Measurements from ENCODE around the gene SNX13.
"Not testable (repeated sequence)": the region's sequence is repeated elsewhere in the genome, so short reads cannot be mapped to it uniquely, and the experiment has no call there.

The SNX13 gene

GRCh38 chr7:17915168-17915567, 25.1 kb downstream of the SNX13 start:
- H3K27ac ChIP-seq (ENCODE audit: insufficient read depth in 1 of 2, low read depth in 1 of 2, low read length in 2 of 2, poor library complexity in 1 of 2, severe bottlenecking in 2 of 2), result no peak overlapping the region
- no peaks in the 10 kb centered on the region for H3K27me3 ChIP-seq (replicated peaks in 2 of 5; ENCODE audit: control insufficient read depth in 4 of 5, insufficient read depth in 5 of 5, low read length in 4 of 5)
- no peaks in the 10 kb centered on the region for H3K4me1 ChIP-seq (ENCODE audit: control extremely low read depth in 1 of 4, control insufficient read depth in 4 of 4, insufficient read depth in 4 of 4, low read length in 3 of 4)
- H3K9me3 ChIP-seq (ENCODE audit: control extremely low read depth in 1 of 5, control insufficient read depth in 4 of 5, insufficient read depth in 2 of 5, low read depth in 1 of 5, low read length in 4 of 5), result peaks cover 4 to 19% (median 6%) of the 10 kb centered on the region in 5 experiments
- CTCF ChIA-PET, result no interaction called here
- peaks cover 0 to 8% (median under 1%) of the 10 kb centered on the region in 4 experiments for H3K36me3 ChIP-seq (ENCODE audit: control insufficient read depth in 4 of 4, insufficient read depth in 4 of 4, low read length in 3 of 4)
- 78% methylated on average over 5 of the region's 6 CpGs for WGBS (ENCODE audit: insufficient coverage)
- H3K4me3 ChIP-seq (ENCODE audit: control insufficient read depth in 1 of 7, extremely low read depth in 1 of 7, insufficient read depth in 4 of 7, low read depth in 2 of 7, low read length in 6 of 7), result no peak overlapping the region
- DNase-seq, result no peak
- POLR2A ChIA-PET, result no interaction called here

DNA sequence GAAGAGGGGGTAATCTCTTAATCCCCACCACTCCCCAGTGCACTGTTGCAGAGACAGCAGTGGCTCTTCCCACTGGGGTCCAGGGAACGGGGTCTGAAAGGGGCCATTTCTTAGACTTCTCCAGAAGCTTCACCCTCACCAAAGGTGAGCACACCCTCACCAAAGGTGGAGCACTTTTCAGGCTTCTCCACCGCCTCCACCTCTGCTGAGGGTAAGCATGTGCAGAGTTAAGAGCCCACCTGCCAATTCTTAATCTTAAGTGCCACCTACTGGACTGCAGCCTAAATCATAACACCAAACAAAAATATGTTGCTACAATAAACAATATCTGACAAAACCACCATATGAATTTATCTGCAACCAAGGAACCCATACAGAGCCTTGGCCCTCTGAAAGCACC, 27.0 kb downstream of the SNX13 start:
- Histone ChIP-seq H3K27me3 (replicated peaks in 2 of 5; ENCODE audit: control insufficient read depth in 4 of 5, insufficient read depth in 5 of 5, low read length in 4 of 5) (no peaks in the 10 kb centered on the region), H3K4me1 (ENCODE audit: control extremely low read depth in 1 of 4, control insufficient read depth in 4 of 4, insufficient read depth in 4 of 4, low read length in 3 of 4) (no peaks in the 10 kb centered on the region), H3K9me3 (ENCODE audit: control extremely low read depth in 1 of 5, control insufficient read depth in 4 of 5, insufficient read depth in 2 of 5, low read depth in 1 of 5, low read length in 4 of 5) (peaks cover 4 to 20% (median 7%) of the 10 kb centered on the region in 5 experiments), H3K27ac (ENCODE audit: insufficient read depth in 1 of 2, low read depth in 1 of 2, low read length in 2 of 2, poor library complexity in 1 of 2, severe bottlenecking in 2 of 2) (no peak overlapping the region), H3K4me3 (ENCODE audit: control insufficient read depth in 1 of 7, extremely low read depth in 1 of 7, insufficient read depth in 4 of 7, low read depth in 2 of 7, low read length in 6 of 7) (no peak overlapping the region), H3K36me3 (ENCODE audit: control insufficient read depth in 4 of 4, insufficient read depth in 4 of 4, low read length in 3 of 4) (peaks cover 0 to 8% (median under 1%) of the 10 kb centered on the region in 4 experiments)
- WGBS (ENCODE audit: insufficient coverage), result 83% methylated on average over 1 of the region's 2 CpGs
- no peak for DNase-seq
- CTCF ChIA-PET, result no interaction called here
- POLR2A ChIA-PET, result no interaction called here

DNA sequence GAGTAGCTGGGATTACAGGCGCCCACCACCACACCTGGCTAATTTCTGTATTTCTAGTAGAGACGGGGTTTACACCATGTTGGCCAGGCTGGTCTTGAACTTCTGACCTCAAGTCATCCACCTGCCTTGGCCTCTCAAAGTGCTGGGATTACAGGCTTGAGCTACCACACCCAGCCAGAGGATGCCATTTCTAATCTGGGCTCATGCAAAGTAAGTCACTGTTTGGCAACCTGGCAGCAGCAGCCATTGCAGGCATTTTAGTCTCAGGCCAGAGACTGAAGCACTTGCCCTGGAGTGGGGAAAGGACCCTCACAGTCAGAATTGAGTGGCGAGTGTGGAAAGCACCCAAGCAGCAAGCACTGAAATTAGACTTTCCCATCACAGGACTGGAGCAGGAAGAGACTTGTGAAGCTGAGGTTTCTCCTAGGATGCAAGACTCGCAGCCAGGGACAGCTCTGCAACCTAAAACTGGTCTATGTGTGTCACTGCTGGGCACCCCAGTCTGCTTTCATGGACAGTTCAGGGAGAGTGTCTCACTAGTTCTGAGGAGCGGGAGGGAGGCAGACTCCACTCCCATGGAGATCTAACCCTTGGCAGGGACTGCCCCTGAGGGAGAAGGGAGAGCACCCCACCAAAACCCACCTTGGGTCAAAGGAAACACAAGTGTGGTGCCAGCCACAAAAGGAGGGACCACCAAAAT, 27.6 kb downstream of the SNX13 start:
- ChIA-PET CTCF (interaction anchor here (1.0 kb wide), 1 partner anchor 113 kb away, joined by 4 read pairs; no protein-coding TSS in a partner anchor), POLR2A (interaction anchor here (0.6 kb wide), 1 partner anchor 23 kb away, joined by 3 read pairs; no protein-coding TSS in a partner anchor)
- Histone ChIP-seq H3K4me3 (ENCODE audit: control insufficient read depth in 1 of 7, extremely low read depth in 1 of 7, insufficient read depth in 4 of 7, low read depth in 2 of 7, low read length in 6 of 7) (no peak overlapping the region), H3K4me1 (ENCODE audit: control extremely low read depth in 1 of 4, control insufficient read depth in 4 of 4, insufficient read depth in 4 of 4, low read length in 3 of 4) (no peaks in the 10 kb centered on the region), H3K27me3 (replicated peaks in 2 of 5; ENCODE audit: control insufficient read depth in 4 of 5, insufficient read depth in 5 of 5, low read length in 4 of 5) (no peaks in the 10 kb centered on the region), H3K36me3 (ENCODE audit: control insufficient read depth in 4 of 4, insufficient read depth in 4 of 4, low read length in 3 of 4) (peaks cover 0 to 8% (median under 1%) of the 10 kb centered on the region in 4 experiments), H3K9me3 (ENCODE audit: control extremely low read depth in 1 of 5, control insufficient read depth in 4 of 5, insufficient read depth in 2 of 5, low read depth in 1 of 5, low read length in 4 of 5) (peaks cover 4 to 19% (median 7%) of the 10 kb centered on the region in 5 experiments), H3K27ac (ENCODE audit: insufficient read depth in 1 of 2, low read depth in 1 of 2, low read length in 2 of 2, poor library complexity in 1 of 2, severe bottlenecking in 2 of 2) (no peak overlapping the region)
- DNase-seq, result no peak
- WGBS (ENCODE audit: insufficient coverage), result 75% methylated on average over 4 of the region's 5 CpGs

DNA sequence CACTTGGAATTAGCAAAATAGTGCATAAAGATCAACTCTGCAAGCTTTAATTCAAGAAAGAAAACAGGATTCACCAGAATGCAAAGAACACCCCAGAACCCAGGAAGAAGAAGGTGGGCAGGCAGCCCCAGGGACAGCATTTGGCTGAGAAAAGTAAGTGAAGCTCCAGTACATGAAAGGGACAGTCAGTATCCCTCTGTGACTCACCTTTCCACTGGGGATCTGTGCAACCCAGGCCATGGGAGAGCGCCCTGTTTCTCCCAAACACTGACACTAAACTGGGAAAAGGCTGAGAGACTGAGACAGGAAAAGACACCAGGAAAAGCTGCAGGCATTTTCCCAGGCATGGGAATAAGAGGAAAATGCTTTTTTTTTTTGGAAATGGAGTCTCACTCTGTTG, 28.2 kb downstream of the SNX13 start:
- WGBS (ENCODE audit: insufficient coverage), result 0% methylated on average over 1 of the region's 1 CpG

GRCh38 chr7:17910377-17910776, 29.9 kb downstream of the SNX13 start:
- H3K27me3 ChIP-seq (replicated peaks in 2 of 5; ENCODE audit: control insufficient read depth in 4 of 5, insufficient read depth in 5 of 5, low read length in 4 of 5), result no peaks in the 10 kb centered on the region
- CTCF ChIA-PET, result no interaction called here

More for the DNA sequence above, 28.2 kb downstream of the SNX13 start:
- Histone ChIP-seq H3K36me3 (ENCODE audit: control insufficient read depth in 4 of 4, insufficient read depth in 4 of 4, low read length in 3 of 4) (peaks cover 0 to 8% (median 2%) of the 10 kb centered on the region in 4 experiments), H3K27me3 (replicated peaks in 2 of 5; ENCODE audit: control insufficient read depth in 4 of 5, insufficient read depth in 5 of 5, low read length in 4 of 5) (no peaks in the 10 kb centered on the region), H3K9me3 (ENCODE audit: control extremely low read depth in 1 of 5, control insufficient read depth in 4 of 5, insufficient read depth in 2 of 5, low read depth in 1 of 5, low read length in 4 of 5) (peaks cover 2 to 12% (median 4%) of the 10 kb centered on the region in 5 experiments), H3K4me1 (ENCODE audit: control extremely low read depth in 1 of 4, control insufficient read depth in 4 of 4, insufficient read depth in 4 of 4, low read length in 3 of 4) (no peaks in the 10 kb centered on the region), H3K4me3 (ENCODE audit: control insufficient read depth in 1 of 7, extremely low read depth in 1 of 7, insufficient read depth in 4 of 7, low read depth in 2 of 7, low read length in 6 of 7) (no peak overlapping the region), H3K27ac (ENCODE audit: insufficient read depth in 1 of 2, low read depth in 1 of 2, low read length in 2 of 2, poor library complexity in 1 of 2, severe bottlenecking in 2 of 2) (no peak overlapping the region)
- CTCF ChIA-PET, result interaction anchor here (1.0 kb wide), 1 partner anchor 114 kb away, joined by 4 read pairs; no protein-coding TSS in a partner anchor
- no peak for DNase-seq
- POLR2A ChIA-PET, result interaction anchor here (0.6 kb wide), 1 partner anchor 23 kb away, joined by 3 read pairs; no protein-coding TSS in a partner anchor

GRCh38 chr7:17909310-17909709, 31.0 kb downstream of the SNX13 start:
- H3K27me3 ChIP-seq (replicated peaks in 2 of 5; ENCODE audit: control insufficient read depth in 4 of 5, insufficient read depth in 5 of 5, low read length in 4 of 5); CTCF ChIA-PET; H3K4me3 ChIP-seq (ENCODE audit: control insufficient read depth in 1 of 7, extremely low read depth in 1 of 7, insufficient read depth in 4 of 7, low read depth in 2 of 7, low read length in 6 of 7); POLR2A ChIA-PET; H3K27ac ChIP-seq (ENCODE audit: insufficient read depth in 1 of 2, low read depth in 1 of 2, low read length in 2 of 2, poor library complexity in 1 of 2, severe bottlenecking in 2 of 2); H3K9me3 ChIP-seq (ENCODE audit: control extremely low read depth in 1 of 5, control insufficient read depth in 4 of 5, insufficient read depth in 2 of 5, low read depth in 1 of 5, low read length in 4 of 5); H3K4me1 ChIP-seq (ENCODE audit: control extremely low read depth in 1 of 4, control insufficient read depth in 4 of 4, insufficient read depth in 4 of 4, low read length in 3 of 4); H3K36me3 ChIP-seq (ENCODE audit: control insufficient read depth in 4 of 4, insufficient read depth in 4 of 4, low read length in 3 of 4); DNase-seq: not testable (repeated sequence)
- WGBS (ENCODE audit: insufficient coverage), result no CpG with 5 or more reads among the region's 4 CpGs

More at GRCh38 chr7:17910377-17910776, 29.9 kb downstream of the SNX13 start:
- POLR2A ChIA-PET, result no interaction called here
- Histone ChIP-seq H3K4me3 (ENCODE audit: control insufficient read depth in 1 of 7, extremely low read depth in 1 of 7, insufficient read depth in 4 of 7, low read depth in 2 of 7, low read length in 6 of 7) (no peak overlapping the region), H3K9me3 (ENCODE audit: control extremely low read depth in 1 of 5, control insufficient read depth in 4 of 5, insufficient read depth in 2 of 5, low read depth in 1 of 5, low read length in 4 of 5) (peaks cover 0 to 6% (median 2%) of the 10 kb centered on the region in 5 experiments), H3K4me1 (ENCODE audit: control extremely low read depth in 1 of 4, control insufficient read depth in 4 of 4, insufficient read depth in 4 of 4, low read length in 3 of 4) (no peaks in the 10 kb centered on the region), H3K27ac (ENCODE audit: insufficient read depth in 1 of 2, low read depth in 1 of 2, low read length in 2 of 2, poor library complexity in 1 of 2, severe bottlenecking in 2 of 2) (no peak overlapping the region), H3K36me3 (ENCODE audit: control insufficient read depth in 4 of 4, insufficient read depth in 4 of 4, low read length in 3 of 4) (peaks cover 0 to 8% (median 3%) of the 10 kb centered on the region in 4 experiments)
- peak in 1 of 3 donors; percentile 12 for DNase-seq
- 100% methylated on average over 1 of the region's 3 CpGs for WGBS (ENCODE audit: insufficient coverage)

GRCh38 chr7:17907014-17907413, 33.3 kb downstream of the SNX13 start:
- H3K4me1 ChIP-seq (ENCODE audit: control extremely low read depth in 1 of 4, control insufficient read depth in 4 of 4, insufficient read depth in 4 of 4, low read length in 3 of 4), result no peaks in the 10 kb centered on the region
- H3K4me3 ChIP-seq (ENCODE audit: control insufficient read depth in 1 of 7, extremely low read depth in 1 of 7, insufficient read depth in 4 of 7, low read depth in 2 of 7, low read length in 6 of 7), result no peak overlapping the region
- H3K36me3 ChIP-seq (ENCODE audit: control insufficient read depth in 4 of 4, insufficient read depth in 4 of 4, low read length in 3 of 4), result peaks cover 0 to 8% (median 2%) of the 10 kb centered on the region in 4 experiments
- no CpG with 5 or more reads among the region's 1 CpG for WGBS (ENCODE audit: insufficient coverage)
- DNase-seq, result no peak
- no peak overlapping the region for H3K27ac ChIP-seq (ENCODE audit: insufficient read depth in 1 of 2, low read depth in 1 of 2, low read length in 2 of 2, poor library complexity in 1 of 2, severe bottlenecking in 2 of 2)
- POLR2A ChIA-PET, result no interaction called here
- no peaks in the 10 kb centered on the region for H3K27me3 ChIP-seq (replicated peaks in 2 of 5; ENCODE audit: control insufficient read depth in 4 of 5, insufficient read depth in 5 of 5, low read length in 4 of 5)
- CTCF ChIA-PET, result no interaction called here
- H3K9me3 ChIP-seq (ENCODE audit: control extremely low read depth in 1 of 5, control insufficient read depth in 4 of 5, insufficient read depth in 2 of 5, low read depth in 1 of 5, low read length in 4 of 5), result peaks cover 0 to 6% (median 2%) of the 10 kb centered on the region in 5 experiments

Measured in common myeloid progenitor, CD34-positive (primary cell).